Vagina (tissue), 2 donors: ENCODE data around the gene CMTM4.

Source experiments
- CTCF ChIP-seq, 3 experiments: fragments of 450-650 bp in 2 of 3; fragments of 200-600 bp in 1 of 3; sonication (generic) in 1 of 3; IDR thresholded peaks; one replicate each; pipeline ENCODE4 v1.5.1; 2017 to 2019; ENCODE audit warnings: antibody characterized with exemption in 3 of 3, mild to moderate bottlenecking in 2 of 3, moderate library complexity in 2 of 3
- POLR2A ChIP-seq, 2 donors: fragments of 450-650 bp; IDR thresholded peaks; one replicate each; pipeline ENCODE4 v1.6.1; 2017; ENCODE audit warnings: antibody characterized with exemption in 2 of 2, mild to moderate bottlenecking in 2 of 2, moderate library complexity in 2 of 2
- POLR2AphosphoS5 ChIP-seq, 2 donors: sonication (generic); formaldehyde crosslinking; IDR thresholded peaks; one replicate each; pipeline ENCODE4 v1.9.0; 2017; ENCODE audit warnings: antibody characterized with exemption in 2 of 2, mild to moderate bottlenecking in 2 of 2, low read depth in 1 of 2; ENCODE audit not compliant: insufficient read depth in 1 of 2

GRCh38 chr16:66662445-66663194 lies 33.9 kb downstream of the CMTM4 start:
- TF ChIP-seq POLR2A (IDR thresholded peaks at IDR 0.05) (no peak), CTCF (IDR thresholded peaks at IDR 0.05) (peak in 1 of 3 experiments; percentile 28), POLR2AphosphoS5 (IDR thresholded peaks at IDR 0.05; ENCODE audit: insufficient read depth in 1 of 2, low read depth in 1 of 2) (no peak)
